HEK293 (cell line): Measurements from ENCODE around the gene CELF6.

Experiments used
- CTCF ChIA-PET: fragments of 350-600 bp; formaldehyde crosslinking; extraction: SDS; loops from one replicate; lab custom pipeline; 2021; ENCODE audit warnings: antibody characterized with exemption; lab: Yijun Ruan, JAX
- POLR2A ChIA-PET: fragments of 300-600 bp; formaldehyde crosslinking; extraction: SDS; loops from one replicate; lab custom pipeline; 2020; ENCODE audit warnings: antibody characterized with exemption, inconsistent platforms; lab: Yijun Ruan, JAX
- H3K27ac ChIP-seq: fragments of 200-500 bp; sonication (Bioruptor generic); 2 replicates; pipeline ENCODE4 v1.5.1; 2014; ENCODE audit warnings: low read depth, low read length, control low read depth, inconsistent platforms; ENCODE audit errors: extremely low read depth
- H3K36me3 ChIP-seq, 2 experiments: fragments of 200-500 bp in 1 of 2; sonication (Bioruptor generic) in 1 of 2; 1 replicate in 1 of 2; 2 replicates in 1 of 2; pipeline ENCODE4 v1.5.1; 2014 to 2017; ENCODE audit warnings: inconsistent platforms in 2 of 2, low read length in 2 of 2; ENCODE audit not compliant: control insufficient read depth in 2 of 2, insufficient read depth in 1 of 2
- H3K4me1 ChIP-seq: fragments of 200-500 bp; sonication (Bioruptor generic); 2 replicates; pipeline ENCODE4 v1.5.1; 2014; ENCODE audit warnings: mild to moderate bottlenecking, low read length, inconsistent platforms; ENCODE audit not compliant: control insufficient read depth, insufficient read depth
- H3K4me3 ChIP-seq: 2 replicates; pipeline ENCODE4 v1.5.1; 2011; ENCODE audit warnings: low read depth, mild to moderate bottlenecking, control low read depth, low read length, moderate library complexity
- H3K9me3 ChIP-seq: fragments of 200-500 bp; sonication (Bioruptor generic); 2 replicates; pipeline ENCODE4 v1.5.1; 2014; ENCODE audit warnings: low read depth, low read length, inconsistent platforms; ENCODE audit not compliant: control insufficient read depth, insufficient read depth
- EGR2 ChIP-seq: fragments of 450-650 bp; formaldehyde crosslinking; IDR thresholded peaks from 2 replicates; pipeline ENCODE4 v1.5.1; 2016; ENCODE audit warnings: low read depth, missing biosample characterization, missing genetic modification characterization
- PATZ1 ChIP-seq: fragments of 450-650 bp; formaldehyde crosslinking; IDR thresholded peaks from 2 replicates; pipeline ENCODE4 v1.5.1; 2016; ENCODE audit warnings: missing biosample characterization, missing genetic modification characterization
- PRDM1 ChIP-seq: fragments of 450-650 bp; formaldehyde crosslinking; IDR thresholded peaks from 2 replicates; pipeline ENCODE4; 2016; ENCODE audit warnings: missing biosample characterization, missing genetic modification characterization
- PRDM4 ChIP-seq: fragments of 450-650 bp; formaldehyde crosslinking; IDR thresholded peaks from 2 replicates; pipeline ENCODE4 v1.5.1; 2017; ENCODE audit warnings: missing biosample characterization, missing genetic modification characterization
- REPIN1 ChIP-seq: fragments of 450-650 bp; formaldehyde crosslinking; IDR thresholded peaks from 2 replicates; pipeline ENCODE4 v1.5.1; 2017; ENCODE audit warnings: missing biosample characterization, missing genetic modification characterization, low read depth
- ZNF132 ChIP-seq: fragments of 450-650 bp; formaldehyde crosslinking; IDR thresholded peaks from 2 replicates; pipeline ENCODE4 v1.5.1; 2017; ENCODE audit warnings: missing biosample characterization, missing genetic modification characterization, borderline replicate concordance
- ZNF155 ChIP-seq: fragments of 450-650 bp; formaldehyde crosslinking; IDR thresholded peaks from 2 replicates; pipeline ENCODE4 v1.5.1; 2016; ENCODE audit warnings: missing biosample characterization, missing genetic modification characterization
- ZNF157 ChIP-seq: fragments of 450-650 bp; formaldehyde crosslinking; IDR thresholded peaks from 2 replicates; pipeline ENCODE4 v1.5.1; 2016; ENCODE audit warnings: missing biosample characterization, missing genetic modification characterization
- ZNF221 ChIP-seq: fragments of 450-650 bp; formaldehyde crosslinking; IDR thresholded peaks from 2 replicates; pipeline ENCODE4 v1.5.1; 2017; ENCODE audit warnings: missing biosample characterization, missing genetic modification characterization, borderline replicate concordance
- ZNF341 ChIP-seq: fragments of 450-650 bp; formaldehyde crosslinking; IDR thresholded peaks from 2 replicates; pipeline ENCODE4; 2016; ENCODE audit warnings: low read depth, missing biosample characterization, missing genetic modification characterization
- ZNF423 ChIP-seq: fragments of 450-650 bp; formaldehyde crosslinking; IDR thresholded peaks from 2 replicates; pipeline ENCODE4 v1.5.1; 2016; ENCODE audit warnings: missing biosample characterization, missing genetic modification characterization
- ZNF473 ChIP-seq: fragments of 450-650 bp; formaldehyde crosslinking; IDR thresholded peaks from 2 replicates; pipeline ENCODE4 v1.5.1; 2017; ENCODE audit warnings: missing biosample characterization, missing genetic modification characterization
- ZNF544 ChIP-seq: fragments of 450-650 bp; formaldehyde crosslinking; IDR thresholded peaks from 2 replicates; pipeline ENCODE4 v1.5.0; 2017; ENCODE audit warnings: missing biosample characterization, missing genetic modification characterization
- ZNF555 ChIP-seq: fragments of 450-650 bp; formaldehyde crosslinking; conservative IDR thresholded peaks from 2 replicates; pipeline ENCODE4 v1.5.1; 2017; ENCODE audit warnings: missing biosample characterization, mild to moderate bottlenecking, missing genetic modification characterization, inconsistent platforms
- ZNF561 ChIP-seq: fragments of 450-650 bp; IDR thresholded peaks from 2 replicates; pipeline ENCODE4 v1.5.1; 2018; ENCODE audit warnings: missing biosample characterization, missing genetic modification characterization, borderline replicate concordance
- ZNF596 ChIP-seq: fragments of 450-650 bp; IDR thresholded peaks from 2 replicates; pipeline ENCODE4 v1.5.0; 2018; ENCODE audit warnings: missing biosample characterization, mild to moderate bottlenecking, missing genetic modification characterization, moderate library complexity
- ZNF701 ChIP-seq: fragments of 450-650 bp; formaldehyde crosslinking; IDR thresholded peaks from 2 replicates; pipeline ENCODE4 v1.5.1; 2016; ENCODE audit warnings: missing biosample characterization, missing genetic modification characterization
- ZSCAN18 ChIP-seq: fragments of 450-650 bp; formaldehyde crosslinking; IDR thresholded peaks from 2 replicates; pipeline ENCODE4 v1.5.1; 2016; ENCODE audit warnings: missing biosample characterization, missing genetic modification characterization
- TF ChIP-seq, protein P1 (sequence below): fragments of 450-650 bp; formaldehyde crosslinking; IDR thresholded peaks from 2 replicates; pipeline ENCODE4 v1.5.0; 2017; ENCODE audit warnings: missing biosample characterization, missing genetic modification characterization, borderline replicate concordance
- TF ChIP-seq, protein P2 (sequence below): fragments of 450-650 bp; formaldehyde crosslinking; IDR thresholded peaks from 2 replicates; pipeline ENCODE4 v1.5.1; 2017; ENCODE audit warnings: missing biosample characterization, missing genetic modification characterization
- TF ChIP-seq, protein P3 (sequence below): fragments of 450-650 bp; formaldehyde crosslinking; IDR thresholded peaks from 2 replicates; pipeline ENCODE4 v1.5.1; 2016; ENCODE audit warnings: missing biosample characterization, missing genetic modification characterization

The CELF6 gene

DNA sequence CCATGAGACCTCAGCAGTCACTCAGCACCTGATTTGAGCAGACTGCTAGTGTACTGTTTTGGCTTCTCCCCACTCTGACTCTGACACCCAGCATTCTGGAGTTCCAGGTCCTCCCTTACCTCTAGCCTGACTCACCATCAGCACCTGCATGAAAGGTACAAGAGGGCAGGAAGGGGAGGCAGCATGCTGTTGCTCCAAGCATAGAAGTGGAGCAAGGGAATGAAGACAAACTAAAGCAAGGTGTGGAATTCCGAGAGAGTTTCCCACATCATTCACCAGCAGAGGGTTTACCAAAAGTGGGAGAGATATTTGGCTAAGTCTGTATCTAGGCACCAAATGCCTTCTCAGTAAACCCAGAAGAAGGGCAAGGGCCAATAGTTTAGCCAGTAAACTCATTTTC is 34.5 kb upstream of the CELF6 start:
- CTCF ChIA-PET, result interaction anchor here (1.1 kb wide), 1 partner anchor 14 kb away, joined by 3 read pairs; no protein-coding TSS in a partner anchor
- Histone ChIP-seq H3K27ac (no peak overlapping the region), H3K4me3 (no peak overlapping the region), H3K36me3 (peaks cover 31 to 74% of the 10 kb centered on the region in 2 experiments), H3K9me3 (no peaks in the 10 kb centered on the region), H3K4me1 (peaks cover 3% of the 10 kb centered on the region)
- POLR2A ChIA-PET, result no interaction called here
- TF ChIP-seq ZNF221 (tag by site-specific recombination), result no peak
- no peak for TF ChIP-seq ZNF473 (tag by site-specific recombination)
- no peak for TF ChIP-seq ZNF701 (tag by site-specific recombination)
- TF ChIP-seq, protein P1, sequence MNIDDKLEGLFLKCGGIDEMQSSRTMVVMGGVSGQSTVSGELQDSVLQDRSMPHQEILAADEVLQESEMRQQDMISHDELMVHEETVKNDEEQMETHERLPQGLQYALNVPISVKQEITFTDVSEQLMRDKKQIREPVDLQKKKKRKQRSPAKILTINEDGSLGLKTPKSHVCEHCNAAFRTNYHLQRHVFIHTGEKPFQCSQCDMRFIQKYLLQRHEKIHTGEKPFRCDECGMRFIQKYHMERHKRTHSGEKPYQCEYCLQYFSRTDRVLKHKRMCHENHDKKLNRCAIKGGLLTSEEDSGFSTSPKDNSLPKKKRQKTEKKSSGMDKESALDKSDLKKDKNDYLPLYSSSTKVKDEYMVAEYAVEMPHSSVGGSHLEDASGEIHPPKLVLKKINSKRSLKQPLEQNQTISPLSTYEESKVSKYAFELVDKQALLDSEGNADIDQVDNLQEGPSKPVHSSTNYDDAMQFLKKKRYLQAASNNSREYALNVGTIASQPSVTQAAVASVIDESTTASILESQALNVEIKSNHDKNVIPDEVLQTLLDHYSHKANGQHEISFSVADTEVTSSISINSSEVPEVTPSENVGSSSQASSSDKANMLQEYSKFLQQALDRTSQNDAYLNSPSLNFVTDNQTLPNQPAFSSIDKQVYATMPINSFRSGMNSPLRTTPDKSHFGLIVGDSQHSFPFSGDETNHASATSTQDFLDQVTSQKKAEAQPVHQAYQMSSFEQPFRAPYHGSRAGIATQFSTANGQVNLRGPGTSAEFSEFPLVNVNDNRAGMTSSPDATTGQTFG (tag by site-specific recombination), result no peak
- TF ChIP-seq ZNF341 (tag by site-specific recombination), result no peak
- no peak for TF ChIP-seq ZNF555 (tag by site-specific recombination)
- TF ChIP-seq ZNF155 (tag by site-specific recombination), result no peak
- no peak for TF ChIP-seq REPIN1 (tag by site-specific recombination)
- TF ChIP-seq, protein P2, sequence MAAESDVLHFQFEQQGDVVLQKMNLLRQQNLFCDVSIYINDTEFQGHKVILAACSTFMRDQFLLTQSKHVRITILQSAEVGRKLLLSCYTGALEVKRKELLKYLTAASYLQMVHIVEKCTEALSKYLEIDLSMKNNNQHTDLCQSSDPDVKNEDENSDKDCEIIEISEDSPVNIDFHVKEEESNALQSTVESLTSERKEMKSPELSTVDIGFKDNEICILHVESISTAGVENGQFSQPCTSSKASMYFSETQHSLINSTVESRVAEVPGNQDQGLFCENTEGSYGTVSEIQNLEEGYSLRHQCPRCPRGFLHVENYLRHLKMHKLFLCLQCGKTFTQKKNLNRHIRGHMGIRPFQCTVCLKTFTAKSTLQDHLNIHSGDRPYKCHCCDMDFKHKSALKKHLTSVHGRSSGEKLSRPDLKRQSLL (tag by site-specific recombination), result no peak
- TF ChIP-seq ZNF544 (tag by site-specific recombination), result no peak
- TF ChIP-seq PATZ1, result no peak
- TF ChIP-seq PRDM4 (tag by site-specific recombination), result no peak
- TF ChIP-seq, protein P3, sequence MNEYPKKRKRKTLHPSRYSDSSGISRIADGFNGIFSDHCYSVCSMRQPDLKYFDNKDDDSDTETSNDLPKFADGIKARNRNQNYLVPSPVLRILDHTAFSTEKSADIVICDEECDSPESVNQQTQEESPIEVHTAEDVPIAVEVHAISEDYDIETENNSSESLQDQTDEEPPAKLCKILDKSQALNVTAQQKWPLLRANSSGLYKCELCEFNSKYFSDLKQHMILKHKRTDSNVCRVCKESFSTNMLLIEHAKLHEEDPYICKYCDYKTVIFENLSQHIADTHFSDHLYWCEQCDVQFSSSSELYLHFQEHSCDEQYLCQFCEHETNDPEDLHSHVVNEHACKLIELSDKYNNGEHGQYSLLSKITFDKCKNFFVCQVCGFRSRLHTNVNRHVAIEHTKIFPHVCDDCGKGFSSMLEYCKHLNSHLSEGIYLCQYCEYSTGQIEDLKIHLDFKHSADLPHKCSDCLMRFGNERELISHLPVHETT (tag by site-specific recombination), result no peak
- TF ChIP-seq ZNF157, result no peak
- no peak for TF ChIP-seq PRDM1 (tag by site-specific recombination)
- TF ChIP-seq ZNF596 (tag by site-specific recombination), result no peak

GRCh38 chr15:72353266-72353665 is 33.3 kb upstream of the CELF6 start:
- POLR2A ChIA-PET, result no interaction called here
- TF ChIP-seq ZNF596 (tag by site-specific recombination) (no peak), EGR2 (no peak), ZNF561 (no peak), ZNF423 (tag by site-specific recombination) (no peak), ZNF132 (no peak), ZSCAN18 (no peak)
- TF ChIP-seq, all 188 proteins: peak for 0
- H3K4me3 ChIP-seq, result no peak overlapping the region
- no peak overlapping the region for H3K27ac ChIP-seq
- CTCF ChIA-PET, result no interaction called here
- no peaks in the 10 kb centered on the region for H3K9me3 ChIP-seq
- peaks cover 32 to 86% of the 10 kb centered on the region in 2 experiments for H3K36me3 ChIP-seq
- H3K4me1 ChIP-seq, result no peaks in the 10 kb centered on the region
